COLO668 (cell line): Measurements from ENCODE around the gene ITGB8.

Experiments used
- DNase-seq: peaks from one replicate; lab custom pipeline; 2025; ENCODE audit not compliant: unreplicated experiment; lab: John Stamatoyannopoulos, UW

The ITGB8 gene

GRCh38 chr7:20409961-20410360 lies 79.3 kb downstream of the ITGB8 start:
- no peak for DNase-seq

GRCh38 chr7:20411372-20411771 lies 80.7 kb downstream of the ITGB8 start:
- no peak for DNase-seq

- DNase-seq: no peak
Measured at GRCh38 chr7:20412032-20412431, 81.3 kb downstream of the ITGB8 start.

GRCh38 chr7:20417260-20417659 lies 86.6 kb downstream of the ITGB8 start:
- DNase-seq: no peak

GRCh38 chr7:20417675-20418382 lies 87.1 kb downstream of the ITGB8 start:
- no peak for DNase-seq

- no peak for DNase-seq
Measured at GRCh38 chr7:20424500-20424899, 93.8 kb downstream of the ITGB8 start.

GRCh38 chr7:20430664-20431063 lies 100.0 kb downstream of the ITGB8 start:
- no peak for DNase-seq

GRCh38 chr7:20431146-20431545 lies 100.4 kb downstream of the ITGB8 start:
- DNase-seq: no peak

GRCh38 chr7:20432071-20432470 lies 101.4 kb downstream of the ITGB8 start:
- no peak for DNase-seq

- no peak for DNase-seq
Measured at GRCh38 chr7:20435305-20435704, 104.6 kb downstream of the ITGB8 start.

GRCh38 chr7:20438248-20438647 lies 107.5 kb downstream of the ITGB8 start:
- DNase-seq: no peak

- no peak for DNase-seq
Measured at GRCh38 chr7:20438694-20439376, 108.1 kb downstream of the ITGB8 start.

GRCh38 chr7:20439416-20440185 lies 108.9 kb downstream of the ITGB8 start:
- no peak for DNase-seq

- peak; percentile 51 for DNase-seq
Measured at GRCh38 chr7:20440472-20441105, 109.9 kb downstream of the ITGB8 start.

GRCh38 chr7:20441346-20441745 lies 110.6 kb downstream of the ITGB8 start:
- no peak for DNase-seq

GRCh38 chr7:20441991-20442441 lies 111.3 kb downstream of the ITGB8 start:
- DNase-seq: no peak

- DNase-seq: no peak
Measured at GRCh38 chr7:20442951-20443350, 112.3 kb downstream of the ITGB8 start.

GRCh38 chr7:20444030-20444800 lies 113.5 kb downstream of the ITGB8 start:
- DNase-seq: no peak

GRCh38 chr7:20447021-20447650 lies 116.4 kb downstream of the ITGB8 start:
- no peak for DNase-seq

GRCh38 chr7:20449176-20449575 lies 118.5 kb downstream of the ITGB8 start:
- DNase-seq: no peak
